Activated T-cell treated with anti-CD3 and anti-CD28 coated beads for 48 hours (primary cell): Measurements from ENCODE around the gene ATG14.
"Not testable (repeated sequence)": the region's sequence is repeated elsewhere in the genome, so short reads cannot be mapped to it uniquely, and the experiment has no call there.

Source experiments
- DNase-seq: peaks from one replicate; pipeline ENCODE4 v3.0.0-alpha.2; 2020; ENCODE audit warnings: low read depth

Gene ATG14

DNA sequence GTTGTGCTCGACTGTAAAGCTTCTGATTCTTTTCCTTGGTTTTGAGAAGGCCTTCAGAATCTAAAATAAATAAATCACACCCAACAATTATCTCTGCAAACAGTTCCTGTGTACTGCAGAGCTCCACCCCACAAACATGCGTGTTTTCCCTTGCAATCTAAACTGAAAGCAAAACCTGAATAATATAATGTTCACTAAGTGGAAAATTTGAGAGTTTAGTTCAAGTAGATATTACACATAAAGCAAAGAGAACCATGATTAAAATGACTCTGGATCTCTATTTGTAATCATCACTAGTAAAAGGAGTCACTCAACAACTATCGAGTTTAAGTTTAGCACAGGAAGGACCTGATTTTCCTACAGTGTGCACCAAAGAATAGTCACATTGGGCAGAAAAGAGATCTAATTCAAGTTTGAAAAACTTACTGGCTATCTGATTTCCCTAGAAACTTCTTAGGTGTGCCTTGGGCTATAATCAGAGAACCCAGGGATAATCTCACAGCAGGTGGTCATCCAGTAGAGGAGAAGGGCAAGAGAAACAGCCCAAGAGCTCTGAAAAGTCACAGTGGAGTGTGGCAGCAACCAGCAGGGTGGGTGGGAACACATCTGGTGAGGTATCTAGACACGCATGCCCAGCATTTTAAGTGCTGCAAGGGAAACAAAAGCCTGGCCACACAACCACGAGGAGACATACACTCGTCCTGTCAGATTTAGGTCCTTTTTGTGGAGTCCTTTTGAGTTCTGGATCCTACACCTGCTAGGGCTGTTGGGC lies 25.4 kb downstream of the ATG14 start:
- no peak for DNase-seq

- DNase-seq: no peak
Observed at GRCh38 chr14:55384536-55384935, 27.1 kb downstream of the ATG14 start.

- DNase-seq: no peak
Observed at GRCh38 chr14:55383541-55384140, 28.0 kb downstream of the ATG14 start.

DNA sequence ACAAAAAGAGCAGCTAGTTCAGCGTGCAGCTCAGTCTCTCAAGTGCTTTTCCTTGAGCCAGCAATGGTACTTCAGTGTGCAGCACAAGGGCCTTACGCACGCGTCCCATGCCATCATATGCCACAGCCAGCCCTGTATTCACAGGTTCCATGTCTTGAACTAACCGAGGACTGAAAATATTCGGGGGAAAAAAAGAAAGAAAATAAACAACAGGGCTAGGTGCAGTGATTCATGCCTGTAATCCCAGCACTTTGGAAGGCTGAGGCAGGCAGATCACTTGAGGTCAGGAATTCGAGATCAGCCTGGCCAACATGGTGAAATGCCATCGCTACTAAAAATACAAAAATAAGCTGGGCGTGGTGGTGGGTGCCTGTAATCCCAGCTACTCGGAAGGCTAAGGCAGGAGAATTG lies 28.6 kb downstream of the ATG14 start:
- DNase-seq: not testable (repeated sequence)

GRCh38 chr14:55382483-55382882 lies 29.1 kb downstream of the ATG14 start:
- no peak for DNase-seq

- DNase-seq: no peak
Observed at GRCh38 chr14:55381561-55381960, 30.1 kb downstream of the ATG14 start.

- no peak for DNase-seq
Observed at GRCh38 chr14:55381040-55381439, 30.6 kb downstream of the ATG14 start.

DNA sequence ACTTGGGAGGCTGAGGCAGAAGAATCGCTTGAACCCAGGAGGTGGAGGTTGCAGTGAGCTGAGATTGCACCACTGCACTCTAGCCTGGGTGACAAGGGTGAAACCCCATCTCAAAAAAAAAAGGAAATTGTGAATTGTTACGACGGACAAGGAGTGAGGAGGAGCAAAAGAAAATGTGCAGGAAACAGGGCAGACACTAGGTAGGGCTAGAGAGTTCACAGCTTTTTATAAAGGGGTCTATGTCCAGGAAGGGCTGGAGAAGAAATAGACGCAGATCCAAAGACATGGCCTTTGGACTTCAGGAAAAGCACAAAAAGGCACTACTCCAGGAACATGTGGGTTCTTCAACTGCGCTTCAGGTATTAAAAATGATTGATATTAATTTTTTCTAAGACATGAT lies 34.4 kb downstream of the ATG14 start:
- no peak for DNase-seq

DNA sequence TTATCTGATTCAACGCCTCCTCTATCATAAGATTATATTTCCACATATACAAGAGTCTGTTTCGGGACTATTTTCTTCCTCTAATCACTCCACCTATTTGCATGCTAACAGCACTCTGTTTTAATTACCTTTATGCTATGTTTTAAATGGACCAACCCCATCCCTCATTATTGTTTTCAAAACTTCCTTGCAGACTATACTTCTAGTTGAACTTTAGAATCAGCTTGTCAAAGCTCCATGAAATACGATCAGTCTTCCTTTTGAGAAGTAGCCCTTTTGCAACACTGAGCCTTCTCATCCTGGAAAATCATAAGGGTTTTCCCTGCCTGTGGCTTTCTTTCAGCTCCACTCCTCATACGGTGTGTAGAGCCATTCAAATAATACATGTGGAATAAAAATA lies 36.9 kb downstream of the ATG14 start:
- no peak for DNase-seq

DNA sequence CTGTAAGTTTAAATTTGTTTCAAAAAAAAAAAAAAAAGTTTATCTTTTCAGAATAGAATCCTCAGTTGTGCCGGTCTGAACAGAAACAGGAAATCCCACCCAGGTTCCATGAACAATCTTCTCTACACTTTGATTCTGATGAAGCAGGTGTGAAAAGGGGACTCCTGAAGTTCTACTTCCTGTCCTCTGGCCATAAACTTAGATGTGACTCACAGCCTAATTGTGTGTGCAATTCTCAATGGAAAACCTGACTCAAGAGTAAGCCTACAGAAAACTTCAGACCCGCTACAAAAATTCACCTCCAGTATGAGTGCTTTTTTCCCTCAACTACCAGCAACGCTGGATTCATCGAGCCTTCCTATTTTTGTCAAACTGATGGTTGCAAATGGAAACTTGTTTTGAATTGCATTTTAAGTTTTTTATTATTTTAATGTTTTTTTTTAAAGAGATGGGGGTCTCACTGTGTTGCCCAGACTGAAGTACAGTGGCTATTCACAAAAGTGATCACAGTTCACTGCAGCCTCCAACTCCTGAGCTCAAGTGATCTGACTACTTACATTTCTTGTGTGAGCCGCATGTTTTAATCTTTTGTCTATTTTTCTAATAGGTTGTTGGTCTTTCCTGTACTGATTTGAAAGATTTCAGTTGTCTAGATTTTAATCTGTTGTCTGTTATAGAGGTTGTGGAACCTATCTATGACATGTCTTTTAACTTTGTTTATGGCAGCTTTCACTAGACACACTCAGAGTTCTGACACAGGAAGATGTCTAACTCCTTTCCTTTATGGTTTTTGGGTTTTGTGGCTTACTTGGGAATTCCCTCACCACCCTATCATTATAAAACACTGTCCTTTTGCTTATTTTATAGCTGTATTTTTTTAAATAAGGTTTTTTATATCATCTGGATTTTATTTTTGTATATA lies 37.6 kb downstream of the ATG14 start:
- no peak for DNase-seq

DNA sequence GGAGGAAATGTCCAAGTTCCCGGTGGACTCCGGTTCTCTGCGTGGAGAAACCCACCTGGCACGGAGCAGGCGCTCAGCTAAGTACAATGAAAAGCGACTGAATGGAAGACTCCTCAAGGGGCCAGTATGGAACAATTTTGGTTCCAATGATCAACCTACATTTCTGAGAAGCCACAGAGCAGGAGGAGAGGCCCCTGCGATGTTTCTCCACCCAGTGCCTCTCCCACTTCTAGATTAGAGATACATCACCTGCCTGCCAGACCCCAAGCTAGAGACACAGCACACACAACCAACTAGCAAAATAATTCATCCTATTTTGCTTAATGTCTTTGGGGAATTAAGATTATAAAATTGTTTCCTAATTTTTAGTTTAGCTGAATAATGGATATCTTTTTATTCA lies 38.8 kb downstream of the ATG14 start:
- no peak for DNase-seq

DNA sequence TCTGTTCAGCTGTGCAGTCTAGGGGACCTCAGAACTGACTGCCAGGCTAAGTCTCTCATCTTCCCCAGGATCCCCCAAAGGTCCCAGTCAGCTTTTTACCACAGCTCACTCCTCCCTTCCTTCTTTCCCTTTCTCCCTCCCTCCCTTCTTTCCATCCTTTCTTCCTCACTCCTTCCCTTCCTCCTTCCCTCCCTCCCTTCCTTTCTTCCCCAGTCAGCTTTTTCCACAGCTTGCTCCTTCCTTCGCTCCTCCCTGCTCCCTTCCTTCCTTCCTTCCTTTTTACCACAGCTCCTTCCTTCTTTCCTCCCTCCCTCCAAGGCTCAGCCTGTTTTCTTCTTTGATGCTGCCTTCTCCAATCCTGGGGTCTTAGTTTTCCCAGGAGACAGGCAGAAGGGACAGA lies 39.2 kb downstream of the ATG14 start:
- DNase-seq: no peak

DNA sequence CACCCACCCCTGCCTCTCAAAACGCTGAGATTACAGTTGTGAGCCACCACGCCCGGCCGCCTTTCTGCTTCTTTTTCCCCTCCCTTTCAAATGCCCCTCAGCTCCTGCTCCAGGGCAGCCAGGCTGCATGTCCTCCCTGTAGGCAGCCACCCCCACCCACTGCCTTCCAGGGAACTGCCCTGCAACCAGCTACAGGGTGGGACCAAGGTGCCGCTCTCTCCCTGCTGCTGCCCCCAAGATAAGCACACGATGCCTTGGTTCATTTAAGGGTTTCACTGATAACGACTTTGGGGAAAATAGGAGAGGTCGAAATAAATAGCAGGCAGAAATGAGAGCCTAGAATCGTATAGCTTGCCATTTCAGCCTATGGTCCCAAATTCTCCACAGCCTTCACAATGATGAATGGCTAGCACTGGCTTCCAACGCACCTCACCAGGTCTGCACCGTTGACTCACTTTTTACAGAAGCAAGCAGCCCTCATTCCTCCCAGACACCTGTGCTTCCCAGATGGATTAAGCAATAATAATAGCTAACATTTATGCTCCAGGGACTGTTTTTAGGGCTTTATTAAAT lies 40.7 kb downstream of the ATG14 start:
- DNase-seq: no peak

DNA sequence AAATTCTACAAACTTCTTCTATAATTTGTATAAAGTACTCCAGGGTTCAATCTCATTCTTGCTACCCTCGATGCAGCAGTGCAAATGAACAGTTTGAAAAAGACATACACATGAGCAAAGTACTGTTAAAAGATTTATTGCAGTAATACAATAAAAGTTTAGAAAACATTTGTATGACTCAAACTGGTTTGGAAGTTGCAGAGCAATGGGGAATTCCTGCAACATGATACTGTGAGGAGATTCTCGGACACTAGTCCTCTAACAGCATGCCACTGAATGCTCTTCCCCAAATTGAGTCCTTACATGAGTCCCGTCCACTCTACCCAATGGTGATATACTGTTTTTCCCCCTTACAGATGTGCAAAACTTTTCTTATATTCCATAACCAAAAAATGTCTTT lies 45.4 kb downstream of the ATG14 start:
- no peak for DNase-seq

DNA sequence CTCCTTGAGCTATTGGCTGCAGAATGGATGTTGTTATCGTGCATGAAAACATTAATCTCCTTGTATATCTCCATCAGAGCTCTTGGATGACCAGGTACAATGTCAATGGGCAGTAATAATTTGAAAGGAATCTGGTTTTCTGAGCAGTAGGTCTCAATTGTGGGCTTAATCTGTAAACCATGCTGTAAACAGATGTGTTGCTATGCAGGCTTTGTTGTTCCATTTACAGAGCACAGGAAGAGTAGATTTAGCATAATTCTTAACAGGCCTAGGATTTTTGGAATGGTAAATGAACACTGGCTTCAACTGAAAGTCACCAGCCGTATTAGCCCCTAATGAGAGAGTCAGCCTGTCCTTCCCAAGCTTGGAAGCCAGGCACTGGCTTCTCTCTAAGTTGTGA lies 50.4 kb downstream of the ATG14 start:
- no peak for DNase-seq

DNA sequence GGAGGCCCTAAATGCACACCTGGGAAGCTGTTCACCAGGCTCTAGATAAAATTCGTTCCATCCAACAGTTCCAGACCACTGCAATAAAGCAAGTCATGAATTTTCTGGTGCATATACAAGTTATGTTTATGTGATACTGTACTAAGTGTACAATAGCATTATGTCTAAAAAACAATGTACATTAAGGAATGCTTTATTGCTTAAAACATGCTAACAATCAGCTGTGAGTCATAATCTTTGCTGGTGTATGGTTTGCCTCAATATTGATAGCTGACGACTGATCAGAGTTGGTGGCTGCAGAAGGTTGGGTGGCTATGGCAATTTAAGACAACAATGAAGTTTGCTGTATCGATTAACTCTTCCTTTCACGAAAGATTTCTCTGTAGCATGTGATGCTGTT lies 52.3 kb downstream of the ATG14 start:
- no peak for DNase-seq

GRCh38 chr14:55356913-55357312 lies 54.7 kb downstream of the ATG14 start:
- DNase-seq: no peak

GRCh38 chr14:55355922-55356321 lies 55.7 kb downstream of the ATG14 start:
- DNase-seq: no peak

GRCh38 chr14:55354500-55354899 lies 57.1 kb downstream of the ATG14 start:
- DNase-seq: no peak

- no peak for DNase-seq
Observed at GRCh38 chr14:55353686-55354467, 57.8 kb downstream of the ATG14 start.

DNA sequence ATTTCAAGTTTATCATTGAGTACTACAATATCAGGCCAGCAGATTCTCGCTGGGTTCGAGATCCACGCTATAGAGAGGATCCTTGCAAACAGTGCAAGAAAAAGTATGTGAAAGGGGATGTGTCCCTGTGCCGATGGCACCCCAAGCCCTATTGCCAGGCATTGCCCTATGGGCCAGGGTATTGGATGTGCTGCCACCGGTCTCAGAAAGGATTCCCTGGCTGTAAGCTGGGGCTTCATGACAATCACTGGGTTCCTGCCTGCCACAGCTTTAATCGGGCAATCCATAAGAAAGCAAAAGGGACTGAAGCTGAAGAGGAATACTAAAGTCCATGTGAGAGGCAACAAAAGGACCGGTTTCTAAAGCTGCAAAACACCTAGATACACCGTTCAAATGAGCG lies 59.4 kb downstream of the ATG14 start:
- DNase-seq: no peak

DNA sequence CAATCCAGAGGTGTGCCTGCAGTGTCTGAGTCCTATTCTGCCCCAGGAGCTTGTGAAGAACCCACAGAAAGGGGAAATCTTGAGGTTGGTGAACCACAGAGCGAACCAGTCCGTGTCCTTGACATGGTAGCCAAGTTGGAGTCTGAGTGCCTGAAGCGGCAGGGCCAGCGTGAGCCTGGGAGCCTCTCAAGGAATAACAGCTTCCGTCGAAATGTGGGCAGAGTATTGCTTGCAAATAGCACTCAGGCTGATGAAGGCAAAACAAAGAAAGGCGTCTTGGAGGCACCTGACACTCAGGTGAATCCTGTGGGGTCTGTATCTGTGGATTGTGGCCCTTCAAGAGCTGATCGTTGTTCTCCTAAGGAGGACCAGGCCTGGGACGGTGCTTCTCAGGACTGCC lies 60.5 kb downstream of the ATG14 start:
- no peak for DNase-seq
